Left lung (tissue), 10 donors: ENCODE data around the gene COBL. TPM values are rescaled to one million over a fixed set of nuclear protein-coding genes. Genes with fewer than 3 reads are reported as not detected.

Experiments
- ATAC-seq: fragments of 200-7000 bp; cut with Tn5 transposase; one replicate; pipeline ENCODE4 v1.9.1; 2020; ENCODE audit warnings: moderate library complexity
- DNase-seq, 4 donors: peaks; one replicate each; pipeline ENCODE4 v3.0.0-alpha.2; 2013 to 2020
- H3K27ac ChIP-seq, 2 donors: fragments of 200-600 bp; sonication (generic) in 1 of 2; one replicate each; pipeline versions ENCODE4 v1.5.0 to v1.8.0; 2020 to 2021
- H3K27me3 ChIP-seq, 2 donors: fragments of 200-600 bp; sonication (generic) in 1 of 2; one replicate each; pipeline versions ENCODE4 v1.5.0 to v1.8.0; 2020 to 2021
- H3K36me3 ChIP-seq, 2 donors: fragments of 200-600 bp; sonication (generic) in 1 of 2; one replicate each; pipeline versions ENCODE4 v1.5.0 to v1.8.0; 2020 to 2021
- H3K4me1 ChIP-seq, 2 donors: fragments of 200-600 bp; one replicate each; pipeline ENCODE4 v1.8.0; 2021
- H3K4me3 ChIP-seq, 2 donors: fragments of 200-600 bp; sonication (generic) in 1 of 2; one replicate each; pipeline versions ENCODE4 v1.5.0 to v1.8.0; 2020 to 2021; ENCODE audit warnings: mild to moderate bottlenecking in 1 of 2
- H3K9me3 ChIP-seq, 2 donors: fragments of 200-600 bp; sonication (generic) in 1 of 2; one replicate each; pipeline versions ENCODE4 v1.5.0 to v1.8.0; 2020 to 2021
- CTCF ChIP-seq, 2 donors: fragments of 200-600 bp; sonication (generic) in 1 of 2; IDR thresholded peaks; one replicate each; pipeline versions ENCODE4 v1.5.0 to v1.8.0; 2021; ENCODE audit warnings: antibody characterized with exemption in 2 of 2
- intact Hi-C, 2 donors: fragments of 100-400 bp; cut with DNase I; formaldehyde crosslinking; loops; one replicate each; pipeline versions ENCODE4 v1.11.2 to v1.14.2; 2022
- polyA plus RNA-seq, 6 donors: library from polyadenylated mRNA; unstranded; fragments of 120-200 nt; gene quantifications; one replicate each; pipeline ENCODE4 v1.2.1, GENCODE V29; 2013; ENCODE audit not compliant: insufficient read length in 6 of 6
- total RNA-seq, 2 donors: library from RNA; stranded (reverse); fragmentation: NEBNext Ultra II Directional; extraction: Animal tissue kit (Norgen Biotek cat#: 25700); gene quantifications; one replicate each; pipeline ENCODE4 v1.2.1, GENCODE V29; 2021
- donor health status: DM: no; HTN: yes; CAD: no.
- donor health status: DM: no; HTN: no; CAD: no.

Gene COBL
- total and polyA plus RNA-seq, 8 donors: 3.6 to 36.1 (median 6.4) TPM

- TF ChIP-seq CTCF (IDR thresholded peaks at IDR 0.05): no peak
- H3K4me1 ChIP-seq: no peaks in the 10 kb centered on the region
- DNase-seq: no peak
- no peak for ATAC-seq
- H3K27ac ChIP-seq: no peak overlapping the region
- no peaks in the 10 kb centered on the region for H3K9me3 ChIP-seq
- intact Hi-C loops: no loop called here
- H3K27me3 ChIP-seq: no peaks in the 10 kb centered on the region
- H3K36me3 ChIP-seq: no peaks in the 10 kb centered on the region
- H3K4me3 ChIP-seq: no peak overlapping the region
Observed at GRCh38 chr7:51251290-51251689, 65.3 kb downstream of the COBL start.

- intact Hi-C loops: no loop called here
- Histone ChIP-seq H3K4me3 (no peak overlapping the region), H3K27me3 (no peaks in the 10 kb centered on the region), H3K36me3 (no peaks in the 10 kb centered on the region), H3K27ac (no peak overlapping the region), H3K9me3 (no peaks in the 10 kb centered on the region), H3K4me1 (no peaks in the 10 kb centered on the region)
- TF ChIP-seq CTCF (IDR thresholded peaks at IDR 0.05): no peak
- no peak for DNase-seq
- no peak for ATAC-seq
Observed at GRCh38 chr7:51250512-51250911, 66.1 kb downstream of the COBL start.

- H3K9me3 ChIP-seq: no peaks in the 10 kb centered on the region
- TF ChIP-seq CTCF (IDR thresholded peaks at IDR 0.05): no peak
- no peaks in the 10 kb centered on the region for H3K4me1 ChIP-seq
- DNase-seq (no peak), ATAC-seq (no peak)
- no peak overlapping the region for H3K4me3 ChIP-seq
- intact Hi-C loops: no loop called here
- no peaks in the 10 kb centered on the region for H3K27me3 ChIP-seq
- no peaks in the 10 kb centered on the region for H3K36me3 ChIP-seq
- no peak overlapping the region for H3K27ac ChIP-seq
Observed at GRCh38 chr7:51249991-51250390, 66.6 kb downstream of the COBL start.

- Histone ChIP-seq H3K27me3 (no peaks in the 10 kb centered on the region), H3K4me3 (no peak overlapping the region), H3K4me1 (no peaks in the 10 kb centered on the region), H3K9me3 (no peaks in the 10 kb centered on the region), H3K27ac (no peak overlapping the region), H3K36me3 (no peaks in the 10 kb centered on the region)
- intact Hi-C loops: no loop called here
- TF ChIP-seq CTCF (IDR thresholded peaks at IDR 0.05): no peak
- no peak for DNase-seq
- no peak for ATAC-seq
Observed at GRCh38 chr7:51249187-51249945, 67.2 kb downstream of the COBL start.

GRCh38 chr7:51246258-51247245 lies 70.1 kb downstream of the COBL start:
- intact Hi-C loops: no loop called here
- no peak overlapping the region for H3K27ac ChIP-seq
- H3K36me3 ChIP-seq: no peaks in the 10 kb centered on the region
- ATAC-seq (no peak), DNase-seq (no peak)
- no peak for TF ChIP-seq CTCF (IDR thresholded peaks at IDR 0.05)
- no peaks in the 10 kb centered on the region for H3K27me3 ChIP-seq
- H3K9me3 ChIP-seq: no peaks in the 10 kb centered on the region
- H3K4me1 ChIP-seq: no peaks in the 10 kb centered on the region
- no peak overlapping the region for H3K4me3 ChIP-seq
